Calu3 (cell line): ENCODE measurements around the gene LTA4H. TPM values are rescaled to one million over a fixed set of nuclear protein-coding genes. Genes with fewer than 3 reads are reported as not detected.

Experiments
- BruUV-seq: library from RNA; stranded (reverse); fragments of 400-500 nt; replicated peaks from 2 replicates; lab custom pipeline; 2021; lab: Mats Ljungman, UMichigan
- CTCF ChIA-PET: fragments of 300-600 bp; sonication (Branson Sonifier 250); formaldehyde crosslinking; loops from one replicate; lab custom pipeline; 2022; ENCODE audit warnings: antibody characterized with exemption; lab: Charles Lee
- DNase-seq: peaks from one replicate; pipeline ENCODE4 v3.0.0; 2022
- H3K27ac Mint-ChIP-seq: one replicate; pipeline ENCODE4 v1.8.0; 2022; ENCODE audit warnings: mixed read lengths; ENCODE audit not compliant: unreplicated experiment
- H3K27me3 Mint-ChIP-seq: one replicate; pipeline ENCODE4 v1.8.0; 2022; ENCODE audit warnings: mixed read lengths; ENCODE audit not compliant: unreplicated experiment
- H3K36me3 Mint-ChIP-seq: one replicate; pipeline ENCODE4 v1.8.0; 2022; ENCODE audit warnings: mild to moderate bottlenecking, moderate library complexity, mixed read lengths; ENCODE audit not compliant: insufficient read depth, unreplicated experiment
- H3K4me1 Mint-ChIP-seq: one replicate; pipeline ENCODE4 v1.8.0; 2022; ENCODE audit warnings: mild to moderate bottlenecking, low read depth, mixed read lengths; ENCODE audit not compliant: unreplicated experiment
- H3K4me3 Mint-ChIP-seq: one replicate; pipeline ENCODE4 v1.8.0; 2022; ENCODE audit warnings: mild to moderate bottlenecking, low read depth, moderate library complexity, mixed read lengths; ENCODE audit not compliant: unreplicated experiment
- H3K9me3 Mint-ChIP-seq: one replicate; pipeline ENCODE4 v1.8.0; 2022; ENCODE audit warnings: low read depth, mixed read lengths; ENCODE audit not compliant: unreplicated experiment
- CTCF ChIP-seq: fragments of 200-600 bp; IDR thresholded peaks from one replicate; pipeline ENCODE4 v1.8.0; 2022; ENCODE audit warnings: antibody characterized with exemption; ENCODE audit not compliant: unreplicated experiment
- intact Hi-C: fragments of 100-400 bp; cut with micrococcal nuclease; formaldehyde crosslinking; loops from one replicate; pipeline ENCODE4 v1.10.0; 2022; ENCODE audit not compliant: unreplicated experiment
- total RNA-seq: library from RNA; stranded (reverse); gene quantifications from 2 replicates; pipeline ENCODE4 v1.2.3, GENCODE V29; 2022

LTA4H gene
- total RNA-seq, 1 experiment from 2014 or later: 105 TPM

- TF ChIP-seq CTCF: no peak
- CTCF ChIA-PET: interaction anchor here (1.6 kb wide), 1 partner anchor 150 kb away, joined by 6 read pairs; no protein-coding TSS in a partner anchor
- no TSS peak for BruUV-seq
- Mint-ChIP-seq H3K36me3 (no peaks in the 10 kb centered on the region), H3K9me3 (no peaks in the 10 kb centered on the region), H3K27ac (no peak overlapping the region), H3K27me3 (no peaks in the 10 kb centered on the region), H3K4me1 (no peaks in the 10 kb centered on the region), H3K4me3 (no peak overlapping the region)
- no peak for DNase-seq
- intact Hi-C loops: no loop called here
Observed at GRCh38 chr12:96064966-96065365, 29.6 kb upstream of the LTA4H start.

- Mint-ChIP-seq H3K4me3 (no peak overlapping the region), H3K27ac (no peak overlapping the region), H3K4me1 (no peaks in the 10 kb centered on the region), H3K9me3 (no peaks in the 10 kb centered on the region), H3K27me3 (no peaks in the 10 kb centered on the region), H3K36me3 (no peaks in the 10 kb centered on the region)
- DNase-seq: no peak
- no TSS peak for BruUV-seq
- no peak for TF ChIP-seq CTCF
- CTCF ChIA-PET: interaction anchor here (0.7 to 1.6 kb wide), 2 partner anchors 57 to 151 kb away, joined by 3 to 6 read pairs; no protein-coding TSS in a partner anchor
- intact Hi-C loops: no loop called here
Observed at GRCh38 chr12:96064271-96064670, 28.9 kb upstream of the LTA4H start.

- Mint-ChIP-seq H3K27me3 (no peaks in the 10 kb centered on the region), H3K27ac (no peak overlapping the region), H3K4me3 (no peak overlapping the region), H3K4me1 (no peaks in the 10 kb centered on the region), H3K9me3 (no peaks in the 10 kb centered on the region), H3K36me3 (no peaks in the 10 kb centered on the region)
- no peak for TF ChIP-seq CTCF
- BruUV-seq: no TSS peak
- CTCF ChIA-PET: interaction anchor here (1.6 to 1.8 kb wide), 2 partner anchors 152 kb away, joined by 6 to 8 read pairs; no protein-coding TSS in a partner anchor
- intact Hi-C loops: loop anchor here (2.0 kb wide), 1 partner anchor 338 kb away; the partner anchor contains the start of gene CDK17
- no peak for DNase-seq
Observed at GRCh38 chr12:96063046-96063445, 27.7 kb upstream of the LTA4H start.

- intact Hi-C loops: loop anchor here (1.0 to 2.0 kb wide), 4 partner anchors 71 to 454 kb away; partner anchors contain the start of gene CDK17
- BruUV-seq: no TSS peak
- peak; percentile 72 for TF ChIP-seq CTCF
- Mint-ChIP-seq H3K36me3 (no peaks in the 10 kb centered on the region), H3K4me1 (no peaks in the 10 kb centered on the region), H3K27me3 (no peaks in the 10 kb centered on the region), H3K9me3 (peaks cover 2% of the 10 kb centered on the region), H3K27ac (no peak overlapping the region), H3K4me3 (no peak overlapping the region)
- CTCF ChIA-PET: interaction anchor here (1.3 to 1.8 kb wide), 2 partner anchors 153 to 455 kb away, joined by 3 to 8 read pairs; no protein-coding TSS in a partner anchor
- peak; percentile 82 for DNase-seq
Observed at GRCh38 chr12:96061864-96062453, 26.6 kb upstream of the LTA4H start.
